ENCODE measurements around the gene SLC2A6. TPM values are rescaled to one million over a fixed set of nuclear protein-coding genes. Genes with fewer than 3 reads are reported as not detected.

The SLC2A6 gene
- total RNA-seq, 1 donor from 2014 or later = 24.3 TPM

DNA sequence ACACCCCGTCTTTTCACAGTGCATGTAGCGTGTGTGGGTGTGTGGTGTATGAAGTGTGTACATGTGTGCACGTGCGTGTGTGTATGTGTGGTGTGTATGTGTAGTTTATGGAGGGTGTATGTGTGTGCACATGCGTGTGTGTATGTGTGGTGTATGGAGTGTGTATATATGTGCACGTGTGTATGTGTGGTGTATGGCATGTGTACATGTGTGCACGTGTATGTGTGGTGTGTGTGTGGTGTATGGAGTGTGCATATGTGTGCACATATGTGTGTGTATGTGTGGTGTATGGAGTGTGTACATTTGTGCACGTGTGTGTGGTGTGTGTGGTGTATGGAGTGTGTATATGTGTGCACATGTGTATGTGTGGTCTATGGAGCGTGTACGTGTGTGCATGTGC, 32.7 kb upstream of the SLC2A6 start:
- Histone ChIP-seq H2AFZ (ENCODE audit: low read depth, low read length) (no peak overlapping the region), H3K9me3 (ENCODE audit: insufficient read depth, low read depth, low read length) (no peaks in the 10 kb centered on the region), H3K9ac (ENCODE audit: low read length) (no peak overlapping the region), H3K27me3 (ENCODE audit: insufficient read depth, low read length) (peaks cover 4% of the 10 kb centered on the region), H3K27ac (ENCODE audit: low read depth, low read length) (no peak overlapping the region), H3K36me3 (ENCODE audit: insufficient read depth, low read length) (no peaks in the 10 kb centered on the region), H3K4me3 (ENCODE audit: insufficient read depth, low read depth, low read length) (no peak overlapping the region), H3K79me2 (ENCODE audit: insufficient read depth, low read length) (no peaks in the 10 kb centered on the region), H3K4me2 (ENCODE audit: low read length) (no peak overlapping the region), H4K20me1 (ENCODE audit: insufficient read depth, low read length) (no peaks in the 10 kb centered on the region), H3K4me1 (ENCODE audit: insufficient read depth, low read length) (peaks cover 17% of the 10 kb centered on the region)
- no peak overlapping the region for H3K27ac Mint-ChIP-seq (ENCODE audit: unreplicated experiment)
- no peak for DNase-seq (ENCODE audit: low read depth)
- peaks cover 11% of the 10 kb centered on the region for H3K4me1 Mint-ChIP-seq (ENCODE audit: low read depth, unreplicated experiment)
- H3K36me3 Mint-ChIP-seq (ENCODE audit: low read depth, unreplicated experiment) = no peaks in the 10 kb centered on the region
- no peak for FAIRE-seq
- H3K27me3 Mint-ChIP-seq (ENCODE audit: low read depth, unreplicated experiment) = peaks cover 14% of the 10 kb centered on the region
- no peaks in the 10 kb centered on the region for H3K9me3 Mint-ChIP-seq (ENCODE audit: unreplicated experiment)
- TF ChIP-seq, protein P1, sequence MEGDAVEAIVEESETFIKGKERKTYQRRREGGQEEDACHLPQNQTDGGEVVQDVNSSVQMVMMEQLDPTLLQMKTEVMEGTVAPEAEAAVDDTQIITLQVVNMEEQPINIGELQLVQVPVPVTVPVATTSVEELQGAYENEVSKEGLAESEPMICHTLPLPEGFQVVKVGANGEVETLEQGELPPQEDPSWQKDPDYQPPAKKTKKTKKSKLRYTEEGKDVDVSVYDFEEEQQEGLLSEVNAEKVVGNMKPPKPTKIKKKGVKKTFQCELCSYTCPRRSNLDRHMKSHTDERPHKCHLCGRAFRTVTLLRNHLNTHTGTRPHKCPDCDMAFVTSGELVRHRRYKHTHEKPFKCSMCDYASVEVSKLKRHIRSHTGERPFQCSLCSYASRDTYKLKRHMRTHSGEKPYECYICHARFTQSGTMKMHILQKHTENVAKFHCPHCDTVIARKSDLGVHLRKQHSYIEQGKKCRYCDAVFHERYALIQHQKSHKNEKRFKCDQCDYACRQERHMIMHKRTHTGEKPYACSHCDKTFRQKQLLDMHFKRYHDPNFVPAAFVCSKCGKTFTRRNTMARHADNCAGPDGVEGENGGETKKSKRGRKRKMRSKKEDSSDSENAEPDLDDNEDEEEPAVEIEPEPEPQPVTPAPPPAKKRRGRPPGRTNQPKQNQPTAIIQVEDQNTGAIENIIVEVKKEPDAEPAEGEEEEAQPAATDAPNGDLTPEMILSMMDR (IDR thresholded peaks at IDR 0.05; ENCODE audit: insufficient read depth, low read depth, low read length) = no peak
- TF ChIP-seq EZH2 (IDR thresholded peaks at IDR 0.05; ENCODE audit: insufficient read depth, low read length) = no peak
- no peak overlapping the region for H3K4me3 Mint-ChIP-seq (ENCODE audit: unreplicated experiment)

DNA sequence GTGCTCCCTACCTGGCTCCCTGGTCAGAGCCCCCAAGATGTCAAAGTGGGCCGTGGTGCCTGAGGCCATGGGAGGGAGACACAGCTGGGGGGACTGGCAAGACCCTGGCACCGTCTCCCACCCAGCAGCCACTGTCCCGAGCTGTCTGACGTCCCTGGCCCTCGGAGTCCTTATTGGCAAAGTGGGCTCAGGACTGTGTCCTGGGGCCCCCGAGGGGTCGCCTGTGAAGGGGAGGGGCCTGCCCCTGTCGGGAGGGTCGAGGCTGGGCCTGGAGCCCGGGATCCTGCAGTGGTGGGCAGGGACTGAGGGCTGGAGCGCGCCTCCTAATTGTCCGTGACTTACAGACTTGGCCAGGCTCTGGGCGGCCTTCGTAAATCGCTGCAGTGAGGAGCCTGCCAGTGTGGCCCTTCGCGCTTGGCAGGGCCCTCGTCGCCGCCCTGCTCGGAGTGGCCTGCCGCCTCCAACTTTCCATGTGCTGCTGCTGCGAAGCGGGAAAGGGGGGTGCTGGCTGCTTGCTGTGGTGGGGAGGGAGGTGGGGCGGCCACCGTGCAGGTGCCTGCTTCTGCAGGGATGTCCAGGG, 32.1 kb upstream of the SLC2A6 start:
- Mint-ChIP-seq H3K9me3 (ENCODE audit: unreplicated experiment) (no peaks in the 10 kb centered on the region), H3K36me3 (ENCODE audit: low read depth, unreplicated experiment) (no peaks in the 10 kb centered on the region)

More for the DNA sequence above, 32.1 kb upstream of the SLC2A6 start:
- Histone ChIP-seq H3K79me2 (ENCODE audit: insufficient read depth, low read length) (no peaks in the 10 kb centered on the region), H3K4me1 (ENCODE audit: insufficient read depth, low read length) (peaks cover 22% of the 10 kb centered on the region), H3K4me2 (ENCODE audit: low read length) (no peak overlapping the region), H3K4me3 (ENCODE audit: insufficient read depth, low read depth, low read length) (no peak overlapping the region), H3K27me3 (ENCODE audit: insufficient read depth, low read length) (peaks cover 4% of the 10 kb centered on the region), H3K27ac (ENCODE audit: low read depth, low read length) (no peak overlapping the region), H4K20me1 (ENCODE audit: insufficient read depth, low read length) (no peaks in the 10 kb centered on the region), H3K9me3 (ENCODE audit: insufficient read depth, low read depth, low read length) (no peaks in the 10 kb centered on the region), H3K9ac (ENCODE audit: low read length) (no peak overlapping the region), H3K36me3 (ENCODE audit: insufficient read depth, low read length) (no peaks in the 10 kb centered on the region), H2AFZ (ENCODE audit: low read depth, low read length) (no peak overlapping the region)
- FAIRE-seq (no peak), DNase-seq (ENCODE audit: low read depth) (no peak)
- H3K27ac Mint-ChIP-seq (ENCODE audit: unreplicated experiment) = no peak overlapping the region
- peaks cover 11% of the 10 kb centered on the region for H3K27me3 Mint-ChIP-seq (ENCODE audit: low read depth, unreplicated experiment)
- TF ChIP-seq, protein P1 (IDR thresholded peaks at IDR 0.05; ENCODE audit: insufficient read depth, low read depth, low read length) = no peak
- no peak for TF ChIP-seq EZH2 (IDR thresholded peaks at IDR 0.05; ENCODE audit: insufficient read depth, low read length)
- H3K4me1 Mint-ChIP-seq (ENCODE audit: low read depth, unreplicated experiment) = peaks cover 14% of the 10 kb centered on the region
- no peak overlapping the region for H3K4me3 Mint-ChIP-seq (ENCODE audit: unreplicated experiment)

Measured in astrocyte (in vitro differentiated cells and primary cell).